GM13976 (cell line): ENCODE measurements around the gene HMGCS2.

Experiments
- DNase-seq: peaks from one replicate; pipeline ENCODE4 v3.0.0; 2012; ENCODE audit warnings: low spot score
- CTCF ChIP-seq: IDR thresholded peaks from 2 replicates; pipeline ENCODE4 v1.5.1; 2012; ENCODE audit warnings: borderline replicate concordance, mild to moderate bottlenecking; ENCODE audit not compliant: insufficient read depth; ENCODE audit errors: extremely low read depth, missing control alignments, control extremely low read depth
- in situ Hi-C: fragments of 300-500 bp; cut with MboI; formaldehyde crosslinking; loops from one replicate; pipeline ENCODE4 v1.12.0; 2022; ENCODE audit warnings: low sequenced_read_pairs, mixed read lengths, inconsistent platforms; ENCODE audit not compliant: unreplicated experiment

The HMGCS2 gene

GRCh38 chr1:119768778-119769177 is at the start of gene HMGCS2:
TSS of gene HMGCS2 (minus strand) at chr1:119768905. CDS start at chr1:119768844, 61 bp downstream.
- no peak for DNase-seq
- in situ Hi-C loops = no loop called here
- no peak for TF ChIP-seq CTCF

DNA sequence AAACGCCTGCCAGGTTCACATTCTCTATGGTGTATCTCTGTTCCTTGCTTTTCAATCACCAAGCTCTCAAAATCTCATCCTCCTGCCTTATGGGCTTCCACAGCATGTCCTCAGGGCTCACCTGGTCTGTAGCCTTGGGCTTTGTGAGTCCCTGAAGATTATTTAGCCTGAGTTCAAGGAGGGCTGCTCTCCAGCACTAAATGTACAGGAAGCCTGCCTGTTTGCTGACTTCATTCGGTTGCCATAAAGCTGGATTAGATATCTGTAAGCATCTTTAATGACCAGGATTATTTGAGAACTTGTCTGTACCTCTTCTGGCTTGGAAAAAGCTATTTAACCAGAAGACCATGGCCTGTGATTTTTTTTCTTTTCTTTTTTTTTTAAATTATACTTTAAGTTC is 49.5 kb upstream of the HMGCS2 start:
- TF ChIP-seq CTCF = no peak
- DNase-seq = no peak
- in situ Hi-C loops = no loop called here

GRCh38 chr1:119816407-119816806 is 47.7 kb upstream of the HMGCS2 start:
- TF ChIP-seq CTCF = no peak
- no peak for DNase-seq

GRCh38 chr1:119815928-119816327 is 47.2 kb upstream of the HMGCS2 start:
- no peak for TF ChIP-seq CTCF
- no peak for DNase-seq
- in situ Hi-C loops = no loop called here

More at GRCh38 chr1:119816407-119816806, 47.7 kb upstream of the HMGCS2 start:
- in situ Hi-C loops = no loop called here

- in situ Hi-C loops = no loop called here
- TF ChIP-seq CTCF = no peak
- no peak for DNase-seq
Measured at GRCh38 chr1:119815361-119815760, 46.7 kb upstream of the HMGCS2 start.

DNA sequence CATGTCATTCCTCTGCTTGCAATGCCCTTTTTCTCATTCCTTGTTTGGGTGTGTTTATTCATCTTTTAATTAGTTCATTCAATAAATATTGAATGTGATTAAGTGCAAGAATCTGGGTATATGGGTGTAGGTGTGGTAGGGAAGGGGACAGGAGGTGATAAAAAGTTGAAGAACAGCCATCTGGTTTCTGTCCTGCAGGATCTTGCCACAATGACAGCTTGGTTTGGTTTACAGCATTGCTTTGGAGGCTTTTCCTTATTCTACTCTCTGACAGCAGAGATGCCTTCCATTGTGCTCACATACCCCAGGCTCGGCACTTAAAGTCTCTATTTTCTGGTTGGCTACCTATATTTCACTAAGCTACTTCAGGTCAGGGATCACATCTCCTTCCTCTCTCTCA is 45.6 kb upstream of the HMGCS2 start:
- TF ChIP-seq CTCF = no peak
- in situ Hi-C loops = no loop called here
- no peak for DNase-seq
